Measurements from ENCODE around the gene PGS1.

DNA sequence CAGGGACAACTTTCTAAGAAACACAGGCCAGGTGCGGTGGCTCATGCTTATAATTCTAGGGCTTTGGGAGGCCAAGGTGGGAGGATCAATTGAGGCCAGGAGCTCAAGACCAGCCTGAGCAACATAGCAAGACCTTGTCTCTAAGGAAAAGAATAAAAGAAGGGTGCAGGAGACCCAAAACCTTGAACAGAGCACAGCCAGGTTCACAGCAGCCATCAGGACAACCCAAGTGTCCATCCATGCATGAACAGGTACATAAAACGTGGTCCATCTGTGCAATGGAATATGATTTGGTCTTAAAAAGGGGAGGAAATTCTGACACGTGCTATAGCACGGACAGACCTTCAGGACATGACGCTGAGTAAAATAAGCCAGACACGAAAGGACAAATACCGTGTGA, 91.0 kb downstream of the PGS1 start:
- TF ChIP-seq POLR2A (IDR thresholded peaks at IDR 0.05; ENCODE audit: low read depth, low read length) (no peak), POLR2AphosphoS5 (IDR thresholded peaks at IDR 0.05; ENCODE audit: low read depth, low read length) (no peak), TAF1 (IDR thresholded peaks at IDR 0.05; ENCODE audit: borderline replicate concordance, low read depth, low read length) (no peak)

All from GM12892 (cell line).